K562 (cell line): ENCODE data around the gene NUCKS1. TPM values are rescaled to one million over a fixed set of nuclear protein-coding genes. Genes with fewer than 3 reads are reported as not detected.

Experiments
- ADNP ChIP-seq: fragments of 200-800 bp; sonication (Bioruptor generic); IDR thresholded peaks from 2 replicates; pipeline ENCODE4 v1.6.1; 2016; ENCODE audit warnings: missing genetic modification characterization, missing compliant biosample characterization
- CREM ChIP-seq: IDR thresholded peaks from 2 replicates; pipeline ENCODE4 v1.6.1; 2014; ENCODE audit warnings: antibody characterized with exemption, low read depth
- HDAC6 ChIP-seq: IDR thresholded peaks from 2 replicates; pipeline ENCODE4 v1.6.1; 2012; ENCODE audit warnings: low read depth, mild to moderate bottlenecking, control low read depth, inconsistent platforms, low read length, moderate library complexity
- HEY1 ChIP-seq: fragments of 250-450 bp; sonication (Bioruptor Pico); IDR thresholded peaks from 2 replicates; pipeline ENCODE4 v1.5.0; 2020; ENCODE audit warnings: mild to moderate bottlenecking, moderate library complexity, borderline replicate concordance
- KLF6 ChIP-seq: fragments of 250-450 bp; sonication (Bioruptor Pico); IDR thresholded peaks from 2 replicates; pipeline ENCODE4 v1.4.0; 2020; ENCODE audit warnings: mild to moderate bottlenecking, moderate library complexity, borderline replicate concordance
- MED1 ChIP-seq: sonication (generic); formaldehyde crosslinking; IDR thresholded peaks from 2 replicates; pipeline ENCODE4 v1.8.1; 2023; ENCODE audit warnings: missing genetic modification reagents, borderline replicate concordance
- MTA1 ChIP-seq: fragments of 450-650 bp; IDR thresholded peaks from 2 replicates; pipeline ENCODE4 v1.6.1; 2017; ENCODE audit warnings: borderline replicate concordance
- NFATC3 ChIP-seq: fragments of 450-650 bp; IDR thresholded peaks from 2 replicates; pipeline ENCODE4 v1.6.1; 2017; ENCODE audit warnings: mild to moderate bottlenecking
- NFE2L1 ChIP-seq: fragments of 450-650 bp; IDR thresholded peaks from 2 replicates; pipeline ENCODE4 v1.6.1; 2016; ENCODE audit warnings: missing genetic modification characterization, low read depth, mild to moderate bottlenecking, missing compliant biosample characterization, moderate library complexity, borderline replicate concordance
- RBM39 ChIP-seq: fragments of 200-400 bp; formaldehyde crosslinking; optimal IDR thresholded peaks from 2 replicates; pipeline ENCODE3; 2018; ENCODE audit warnings: low read depth, low read length
- RERE ChIP-seq: sonication (generic); formaldehyde crosslinking; IDR thresholded peaks from 2 replicates; pipeline ENCODE4 v1.8.0; 2023; ENCODE audit warnings: missing genetic modification reagents, mild to moderate bottlenecking, borderline replicate concordance
- SNRNP70 ChIP-seq: fragments of 200-400 bp; formaldehyde crosslinking; optimal IDR thresholded peaks from 2 replicates; pipeline ENCODE3; 2017; ENCODE audit warnings: low read depth, low read length
- TRIM28 ChIP-seq: fragments of 450-650 bp; IDR thresholded peaks from 2 replicates; pipeline ENCODE4 v1.6.1; 2017
- ZNF217 ChIP-seq: sonication (generic); formaldehyde crosslinking; IDR thresholded peaks from 2 replicates; pipeline ENCODE4 v1.8.0; 2022; ENCODE audit warnings: mild to moderate bottlenecking, missing genetic modification reagents
- ZNF707 ChIP-seq: fragments of 250-450 bp; sonication (Bioruptor Pico); conservative IDR thresholded peaks from 2 replicates; pipeline ENCODE4 v1.8.0; 2022; ENCODE audit warnings: inconsistent platforms, mild to moderate bottlenecking, moderate library complexity
- polyA plus RNA-seq, 8 experiments: library from polyadenylated mRNA; depleted of rRNA in 4 of 8; stranded (reverse) in 5 of 8; unstranded in 3 of 8; fragments of >200 nt; fragmentation: Nextera tagmentation in 2 of 8; fragmentation: Illumina TruSeq in 1 of 8; extraction: Ambion mirVana in 2 of 8; extraction: Trizol in 1 of 8; gene quantifications; 2 replicates each; pipeline versions ENCODE4 v1.2.1 to v1.2.3, GENCODE V29; 2011 to 2014; ENCODE audit warnings: inconsistent platforms in 1 of 8, missing spikeins in 1 of 8
- total RNA-seq, 7 experiments: library from RNA; depleted of rRNA in 6 of 7; stranded (reverse); fragments of >200 nt in 6 of 7; fragmentation: Illumina TruSeq in 2 of 7; extraction: Trizol in 2 of 7; gene quantifications; 2 replicates each; pipeline versions ENCODE4 v1.2.1 to v1.2.3, GENCODE V29; 2011 to 2021; ENCODE audit warnings: low replicate concordance in 1 of 7
- TF ChIP-seq, protein P1 (sequence below), 2 experiments: fragments of 450-650 bp; IDR thresholded peaks; 2 replicates each; pipeline ENCODE4 v1.6.1; 2018; ENCODE audit warnings: mild to moderate bottlenecking in 2 of 2, low read depth in 1 of 2; ENCODE audit not compliant: partially characterized antibody in 2 of 2

The NUCKS1 gene
- total and polyA plus RNA-seq, 9 of the 15 experiments (the other 6 are each of a cell fraction or from before 2014, with no cell fraction given), result 66.7 to 244 (median 149) TPM

DNA sequence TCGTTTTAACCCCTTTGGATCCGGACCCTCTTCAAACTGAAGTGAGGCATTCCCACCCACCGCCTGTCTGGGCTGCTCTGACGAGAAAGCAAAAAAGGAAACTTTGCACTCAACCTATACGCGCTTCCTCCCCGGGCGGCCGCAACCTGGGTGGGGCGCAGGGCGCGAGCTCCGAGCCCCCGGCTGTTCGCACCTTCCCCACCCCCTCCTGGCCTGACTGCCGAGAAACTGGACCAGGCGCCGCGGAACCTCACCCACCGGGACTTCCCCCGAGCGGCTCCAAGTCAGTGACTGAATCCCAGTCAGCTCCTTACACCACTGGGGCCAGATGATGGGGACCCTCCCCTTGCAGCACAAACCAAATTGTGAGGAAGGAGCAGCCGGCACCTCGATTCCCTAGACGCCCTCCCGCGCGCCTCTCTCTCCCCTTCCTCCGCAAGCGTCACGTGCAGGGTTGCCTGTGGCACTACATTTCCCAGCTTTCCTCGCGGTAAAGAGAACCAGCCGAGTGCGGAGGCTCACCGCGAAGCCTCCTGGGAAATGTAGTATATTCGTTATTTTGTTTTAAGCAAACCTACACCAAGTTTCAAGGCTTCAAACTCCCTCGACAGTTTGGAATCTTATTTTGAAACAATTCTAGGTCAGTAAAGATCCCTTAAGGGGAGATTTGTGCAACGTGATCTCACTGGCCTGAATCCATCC, 25.2 kb upstream of the NUCKS1 start, which contains the start of gene RAB29 (continued):
- TF ChIP-seq RERE, result no peak
- TF ChIP-seq TRIM28, result no peak
- TF ChIP-seq MED1 (CRISPR knock-in tag), result no peak
- no peak for TF ChIP-seq NFE2L1
- TF ChIP-seq SNRNP70, result no peak
- no peak for TF ChIP-seq KLF6
- no peak for TF ChIP-seq ZNF217 (CRISPR knock-in tag)
- no peak for TF ChIP-seq ADNP (tag)
- no peak for TF ChIP-seq HEY1 (CRISPR knock-in tag)
- no peak; the same call in 1 of the 2 replicates for TF ChIP-seq ZNF707
- no peak for TF ChIP-seq HDAC6
- TF ChIP-seq CREM, result peak; percentile 84
- TF ChIP-seq NFATC3, result no peak
- TF ChIP-seq RBM39, result no peak
- TF ChIP-seq MTA1, result peak; percentile 25; the same call in 1 of the 2 replicates
- TF ChIP-seq, protein P1, sequence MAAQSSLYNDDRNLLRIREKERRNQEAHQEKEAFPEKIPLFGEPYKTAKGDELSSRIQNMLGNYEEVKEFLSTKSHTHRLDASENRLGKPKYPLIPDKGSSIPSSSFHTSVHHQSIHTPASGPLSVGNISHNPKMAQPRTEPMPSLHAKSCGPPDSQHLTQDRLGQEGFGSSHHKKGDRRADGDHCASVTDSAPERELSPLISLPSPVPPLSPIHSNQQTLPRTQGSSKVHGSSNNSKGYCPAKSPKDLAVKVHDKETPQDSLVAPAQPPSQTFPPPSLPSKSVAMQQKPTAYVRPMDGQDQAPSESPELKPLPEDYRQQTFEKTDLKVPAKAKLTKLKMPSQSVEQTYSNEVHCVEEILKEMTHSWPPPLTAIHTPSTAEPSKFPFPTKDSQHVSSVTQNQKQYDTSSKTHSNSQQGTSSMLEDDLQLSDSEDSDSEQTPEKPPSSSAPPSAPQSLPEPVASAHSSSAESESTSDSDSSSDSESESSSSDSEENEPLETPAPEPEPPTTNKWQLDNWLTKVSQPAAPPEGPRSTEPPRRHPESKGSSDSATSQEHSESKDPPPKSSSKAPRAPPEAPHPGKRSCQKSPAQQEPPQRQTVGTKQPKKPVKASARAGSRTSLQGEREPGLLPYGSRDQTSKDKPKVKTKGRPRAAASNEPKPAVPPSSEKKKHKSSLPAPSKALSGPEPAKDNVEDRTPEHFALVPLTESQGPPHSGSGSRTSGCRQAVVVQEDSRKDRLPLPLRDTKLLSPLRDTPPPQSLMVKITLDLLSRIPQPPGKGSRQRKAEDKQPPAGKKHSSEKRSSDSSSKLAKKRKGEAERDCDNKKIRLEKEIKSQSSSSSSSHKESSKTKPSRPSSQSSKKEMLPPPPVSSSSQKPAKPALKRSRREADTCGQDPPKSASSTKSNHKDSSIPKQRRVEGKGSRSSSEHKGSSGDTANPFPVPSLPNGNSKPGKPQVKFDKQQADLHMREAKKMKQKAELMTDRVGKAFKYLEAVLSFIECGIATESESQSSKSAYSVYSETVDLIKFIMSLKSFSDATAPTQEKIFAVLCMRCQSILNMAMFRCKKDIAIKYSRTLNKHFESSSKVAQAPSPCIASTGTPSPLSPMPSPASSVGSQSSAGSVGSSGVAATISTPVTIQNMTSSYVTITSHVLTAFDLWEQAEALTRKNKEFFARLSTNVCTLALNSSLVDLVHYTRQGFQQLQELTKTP (IDR thresholded peaks at IDR 0.05; ENCODE audit: low read depth in 1 of 2, partially characterized antibody in 2 of 2), result peak; percentile 83 to 100
